Muscle of leg (tissue), 16 donors: ENCODE measurements around the gene OR51B5. TPM values are rescaled to one million over a fixed set of nuclear protein-coding genes. Genes with fewer than 3 reads are reported as not detected.

ENCODE experiments used
- DNase-seq: peaks from one replicate; pipeline ENCODE4 v3.0.0; 2013
- H3K27ac ChIP-seq: one replicate; pipeline ENCODE4 v1.5.1; 2013; ENCODE audit warnings: mild to moderate bottlenecking, low read length, control low read depth
- H3K27me3 ChIP-seq: one replicate; pipeline ENCODE4 v1.6.1; 2013; ENCODE audit warnings: low read length; ENCODE audit not compliant: control insufficient read depth, insufficient read depth
- H3K36me3 ChIP-seq: one replicate; pipeline ENCODE4 v1.6.1; 2013; ENCODE audit warnings: low read length; ENCODE audit not compliant: control insufficient read depth, insufficient read depth
- H3K4me1 ChIP-seq: one replicate; pipeline ENCODE4 v1.6.1; 2013; ENCODE audit warnings: low read length; ENCODE audit not compliant: control insufficient read depth, insufficient read depth
- H3K4me3 ChIP-seq: one replicate; pipeline ENCODE4 v1.5.1; 2013; ENCODE audit warnings: low read length, control low read depth
- H3K9me3 ChIP-seq: replicated peaks from 2 replicates; pipeline ENCODE4 v1.6.1; 2013; ENCODE audit warnings: low read depth, low read length; ENCODE audit not compliant: control insufficient read depth
- WGBS: methylation state at CpG from one replicate; pipeline ENCODE4 v1.1.5; 2013; ENCODE audit warnings: missing lambda C conversion rate; ENCODE audit not compliant: insufficient coverage; 5-methylcytosine and 5-hydroxymethylcytosine counted together
- long read RNA-seq, 11 donors: transcript quantifications; one replicate each; lab custom pipeline, GENCODE V29; 2026
- polyA plus RNA-seq, 8 donors: library from polyadenylated mRNA; unstranded; fragments of 120-200 nt; gene quantifications; one replicate each; pipeline versions ENCODE4 v1.2.1 to v1.2.3, GENCODE V29; 2013; ENCODE audit warnings: inconsistent platforms in 1 of 8, low replicate concordance in 1 of 8; ENCODE audit not compliant: insufficient read length in 8 of 8, insufficient read depth in 1 of 8
- total RNA-seq: library from RNA; stranded (reverse); fragments of 120-200 nt; gene quantifications from one replicate; pipeline ENCODE4 v1.2.4, GENCODE V29; 2013

The OR51B5 gene, protein sequence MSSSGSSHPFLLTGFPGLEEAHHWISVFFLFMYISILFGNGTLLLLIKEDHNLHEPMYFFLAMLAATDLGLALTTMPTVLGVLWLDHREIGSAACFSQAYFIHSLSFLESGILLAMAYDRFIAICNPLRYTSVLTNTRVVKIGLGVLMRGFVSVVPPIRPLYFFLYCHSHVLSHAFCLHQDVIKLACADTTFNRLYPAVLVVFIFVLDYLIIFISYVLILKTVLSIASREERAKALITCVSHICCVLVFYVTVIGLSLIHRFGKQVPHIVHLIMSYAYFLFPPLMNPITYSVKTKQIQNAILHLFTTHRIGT
- total RNA-seq (0.31 TPM), polyA plus RNA-seq (under 1 TPM in 3 of 8 donors, not detected in 5; 0.20 to 0.28 (median 0.26) TPM)
- long read RNA-seq, donor 1, result 0 reads
- long read RNA-seq, donor 2, result 0 reads
- long read RNA-seq, donor 3, result 0 reads
- long read RNA-seq, donor 4, result 0 reads
- long read RNA-seq, donor 5, result 0 reads
- long read RNA-seq, donor 6, result 0 reads
- long read RNA-seq, donor 7, result 0 reads
- long read RNA-seq, donor 8, result 0 reads
- long read RNA-seq, donor 9, result 0 reads
- long read RNA-seq, donor 10, result 0 reads
- long read RNA-seq, donor 11, result 0 reads

GRCh38 chr11:5343474-5344335, at the start of gene OR51B5:
Gene OR51B5, minus strand, starts transcription at chr11:5343524. Its CDS starts 0 bp downstream, at chr11:5343524.
- no peaks in the 10 kb centered on the region for H3K36me3 ChIP-seq
- H3K4me3 ChIP-seq, result no peak within 1 kb of the TSS
- WGBS, result no CpG with 5 or more reads among the region's 6 CpGs
- DNase-seq, result no peak
- no peaks in the 10 kb centered on the region for H3K4me1 ChIP-seq
- H3K27me3 ChIP-seq, result no peaks in the 10 kb centered on the region
- H3K27ac ChIP-seq, result no peak within 1 kb of the TSS
- no peaks in the 10 kb centered on the region for H3K9me3 ChIP-seq

DNA sequence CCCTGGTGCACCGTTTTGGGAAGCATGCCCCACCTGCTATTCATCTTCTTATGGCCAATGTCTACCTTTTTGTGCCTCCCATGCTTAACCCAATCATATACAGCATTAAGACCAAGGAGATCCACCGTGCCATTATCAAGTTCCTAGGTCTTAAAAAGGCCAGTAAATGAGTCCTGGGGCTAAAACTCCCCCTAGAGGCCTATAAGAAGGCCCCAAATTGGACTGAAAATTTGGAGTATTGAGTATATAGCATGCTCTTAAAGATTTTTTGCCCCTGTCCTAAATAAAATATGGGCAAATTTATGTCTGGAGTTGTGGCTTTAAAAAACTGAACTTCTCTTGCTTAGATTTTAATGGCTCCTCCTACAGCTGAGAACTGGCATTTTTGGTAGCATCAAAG, 46.9 kb upstream of the OR51B5 start:
- WGBS, result 80% methylated on average over 1 of the region's 2 CpGs
- no peaks in the 10 kb centered on the region for H3K4me1 ChIP-seq
- H3K27ac ChIP-seq, result no peak overlapping the region
- no peaks in the 10 kb centered on the region for H3K27me3 ChIP-seq
- peaks cover 2% of the 10 kb centered on the region for H3K9me3 ChIP-seq
- no peaks in the 10 kb centered on the region for H3K36me3 ChIP-seq
- DNase-seq, result no peak
- no peak overlapping the region for H3K4me3 ChIP-seq

GRCh38 chr11:5384335-5384734, 41.0 kb upstream of the OR51B5 start:
- Histone ChIP-seq H3K4me1 (no peaks in the 10 kb centered on the region), H3K9me3 (no peaks in the 10 kb centered on the region), H3K27me3 (no peaks in the 10 kb centered on the region), H3K36me3 (no peaks in the 10 kb centered on the region), H3K4me3 (no peak overlapping the region), H3K27ac (no peak overlapping the region)
- WGBS, result no CpG with 5 or more reads among the region's 2 CpGs
- DNase-seq, result no peak

- Histone ChIP-seq H3K27ac (no peak within 1 kb of the TSS), H3K4me3 (no peak within 1 kb of the TSS), H3K4me1 (no peaks in the 10 kb centered on the region), H3K36me3 (no peaks in the 10 kb centered on the region), H3K27me3 (no peaks in the 10 kb centered on the region), H3K9me3 (no peaks in the 10 kb centered on the region)
- WGBS, result 50% methylated on average over 1 of the region's 1 CpG
- DNase-seq, result no peak
Measured at GRCh38 chr11:5383576-5383975, 40.3 kb upstream of the OR51B5 start, which contains the start of gene OR51M1. Gene OR51M1, plus strand, starts transcription at chr11:5383812. Its CDS starts 5,587 bp downstream, at chr11:5389399.

DNA sequence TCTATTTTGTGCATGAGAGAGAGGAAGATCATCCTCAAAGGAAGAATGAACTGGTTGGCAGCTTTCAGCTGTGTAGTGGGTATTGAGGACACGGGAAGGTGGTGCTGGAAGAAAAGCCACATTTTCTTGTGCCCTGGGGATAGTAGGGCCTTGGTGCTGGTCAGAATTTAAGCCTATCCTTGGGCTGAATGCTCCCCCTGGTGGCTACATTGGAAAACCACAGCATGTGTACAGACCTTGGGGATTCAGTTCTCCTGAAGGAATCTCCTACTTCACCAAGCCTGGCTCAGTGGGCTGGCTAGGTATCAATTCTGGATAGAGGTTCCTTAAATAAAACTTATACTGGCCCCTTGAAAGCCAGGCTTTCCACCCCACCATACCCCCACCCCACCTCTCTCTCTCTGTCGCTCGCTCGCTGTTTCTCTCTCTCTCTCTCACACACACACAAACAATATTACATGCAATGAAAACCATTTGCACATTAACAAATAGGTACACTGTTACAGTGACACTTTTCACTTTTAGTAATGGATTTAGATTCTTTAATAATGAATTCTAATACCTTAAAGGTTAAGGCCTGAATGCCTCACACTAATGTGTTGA, 37.5 kb upstream of the OR51B5 start:
- Histone ChIP-seq H3K27me3 (no peaks in the 10 kb centered on the region), H3K9me3 (no peaks in the 10 kb centered on the region), H3K4me3 (no peak overlapping the region), H3K27ac (no peak overlapping the region), H3K4me1 (no peaks in the 10 kb centered on the region), H3K36me3 (no peaks in the 10 kb centered on the region)
- DNase-seq, result peak; percentile 3
- 13% methylated on average over 1 of the region's 4 CpGs for WGBS

- DNase-seq, result peak; percentile 3
- H3K4me3 ChIP-seq, result no peak overlapping the region
- no peak overlapping the region for H3K27ac ChIP-seq
- H3K27me3 ChIP-seq, result no peaks in the 10 kb centered on the region
- no peaks in the 10 kb centered on the region for H3K4me1 ChIP-seq
- H3K9me3 ChIP-seq, result peaks cover 4% of the 10 kb centered on the region
- H3K36me3 ChIP-seq, result no peaks in the 10 kb centered on the region
Measured at GRCh38 chr11:5369789-5370188, 26.5 kb upstream of the OR51B5 start.

DNA sequence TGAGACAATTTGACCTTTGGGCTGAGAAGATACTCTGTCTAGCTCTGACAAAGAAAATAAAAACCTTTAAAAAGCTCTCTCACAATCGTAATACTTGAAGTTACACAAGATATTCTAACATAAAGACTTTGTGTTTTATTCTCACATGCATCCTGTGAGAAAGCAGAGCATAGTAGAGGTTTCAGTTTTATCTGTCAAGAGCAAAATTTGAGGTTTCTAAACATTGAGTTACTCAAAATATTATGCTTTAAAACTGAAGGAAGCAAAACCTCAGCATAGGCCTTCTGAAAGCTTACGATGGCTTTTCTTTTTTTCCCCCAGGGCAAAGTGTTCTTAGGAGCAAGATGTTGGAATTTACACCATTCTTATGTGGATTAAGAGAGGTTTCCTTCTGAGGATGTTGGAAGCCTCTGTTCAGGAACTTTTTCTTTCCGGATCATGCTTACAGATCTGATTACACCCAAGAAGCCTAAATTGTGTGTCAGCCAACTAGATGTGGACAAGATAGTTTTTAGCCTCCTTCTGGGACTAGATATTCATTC, 25.2 kb upstream of the OR51B5 start:
- no peaks in the 10 kb centered on the region for H3K27me3 ChIP-seq
- WGBS, result no CpG with 5 or more reads among the region's 3 CpGs
- DNase-seq, result no peak
- no peak overlapping the region for H3K4me3 ChIP-seq
- no peaks in the 10 kb centered on the region for H3K36me3 ChIP-seq
- H3K27ac ChIP-seq, result no peak overlapping the region
- peaks cover 4% of the 10 kb centered on the region for H3K9me3 ChIP-seq
- H3K4me1 ChIP-seq, result no peaks in the 10 kb centered on the region

DNA sequence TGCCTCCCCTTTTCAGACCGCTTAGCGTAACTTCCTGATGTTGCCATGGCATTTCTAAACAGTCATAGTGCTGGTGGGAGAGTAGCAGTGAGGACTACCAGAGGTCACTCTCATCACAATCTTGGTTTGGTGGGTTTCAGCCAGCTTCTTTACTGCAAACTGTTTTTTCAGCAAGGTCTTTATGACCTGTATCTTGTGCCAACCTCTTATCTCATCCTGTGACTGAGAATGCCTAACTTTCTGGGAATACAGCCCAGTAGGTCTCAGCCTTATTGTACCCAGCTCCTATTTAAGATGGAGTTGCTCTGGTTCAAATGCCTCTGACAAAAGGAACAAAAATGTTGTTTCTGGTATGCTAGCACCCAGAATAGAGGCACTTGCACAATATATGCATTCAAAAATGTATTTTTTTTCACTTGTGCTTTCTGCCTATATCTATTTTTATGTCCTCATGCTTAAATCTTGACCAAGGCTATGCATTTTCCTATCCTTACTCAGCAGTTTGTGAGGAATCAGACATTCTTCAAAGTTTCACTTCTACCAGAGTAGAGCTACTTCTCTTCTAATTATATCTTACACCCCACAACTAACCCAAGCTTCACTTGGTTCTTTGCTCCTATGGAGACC, 24.2 kb upstream of the OR51B5 start:
- peaks cover under 1% of the 10 kb centered on the region for H3K9me3 ChIP-seq
- no peak overlapping the region for H3K27ac ChIP-seq
- 75% methylated on average over 2 of the region's 2 CpGs for WGBS
- H3K27me3 ChIP-seq, result no peaks in the 10 kb centered on the region
- DNase-seq, result peak; percentile 49
- H3K4me3 ChIP-seq, result no peak overlapping the region
- H3K36me3 ChIP-seq, result no peaks in the 10 kb centered on the region
- no peaks in the 10 kb centered on the region for H3K4me1 ChIP-seq

- DNase-seq, result no peak
- Histone ChIP-seq H3K9me3 (no peaks in the 10 kb centered on the region), H3K27ac (no peak overlapping the region), H3K36me3 (no peaks in the 10 kb centered on the region), H3K27me3 (no peaks in the 10 kb centered on the region), H3K4me3 (no peak overlapping the region), H3K4me1 (no peaks in the 10 kb centered on the region)
- no CpG with 5 or more reads among the region's 1 CpG for WGBS
Measured at GRCh38 chr11:5366856-5367255, 23.5 kb upstream of the OR51B5 start.
